Astrocyte of the spinal cord (primary cell): ENCODE data around the gene PEX11B.
"Not testable (repeated sequence)": the region's sequence is repeated elsewhere in the genome, so short reads cannot be mapped to it uniquely, and the experiment has no call there.

Experiments
- DNase-seq: peaks from one replicate; pipeline ENCODE4 v3.0.0; 2011; ENCODE audit warnings: low read depth, low spot score
- H3K4me3 ChIP-seq: 2 replicates; pipeline ENCODE4 v1.5.1; 2011; ENCODE audit warnings: low read depth, mild to moderate bottlenecking, low read length, moderate library complexity
- in situ Hi-C: cut with HindIII; loops from 2 replicates; pipeline ENCODE4 v1.10.0; 2017; ENCODE audit warnings: low sequenced_read_pairs
- TF ChIP-seq, protein P1 (sequence below): IDR thresholded peaks from 2 replicates; pipeline ENCODE4 v1.5.1; 2012; ENCODE audit warnings: low read depth, mild to moderate bottlenecking, low read length, inconsistent platforms

The PEX11B gene

DNA sequence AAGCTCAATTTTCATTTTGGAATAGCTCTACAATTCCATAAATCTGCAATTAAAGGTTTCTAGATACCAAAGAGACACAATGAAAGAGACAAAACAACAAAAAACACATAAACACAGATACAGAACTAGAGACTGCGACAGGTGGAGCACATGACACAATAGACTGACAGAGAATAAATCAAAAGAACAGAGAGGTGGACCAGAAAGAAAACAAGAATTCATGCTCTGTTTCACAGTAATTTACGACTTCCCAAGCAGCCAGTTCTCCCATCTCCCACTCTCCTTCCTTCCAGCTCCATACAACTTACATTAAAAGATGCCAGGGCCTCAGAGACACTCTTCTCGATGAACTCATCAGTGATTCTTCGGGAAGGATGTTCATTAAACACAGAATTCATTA, 23.9 kb upstream of the PEX11B start:
- TF ChIP-seq, protein P1, sequence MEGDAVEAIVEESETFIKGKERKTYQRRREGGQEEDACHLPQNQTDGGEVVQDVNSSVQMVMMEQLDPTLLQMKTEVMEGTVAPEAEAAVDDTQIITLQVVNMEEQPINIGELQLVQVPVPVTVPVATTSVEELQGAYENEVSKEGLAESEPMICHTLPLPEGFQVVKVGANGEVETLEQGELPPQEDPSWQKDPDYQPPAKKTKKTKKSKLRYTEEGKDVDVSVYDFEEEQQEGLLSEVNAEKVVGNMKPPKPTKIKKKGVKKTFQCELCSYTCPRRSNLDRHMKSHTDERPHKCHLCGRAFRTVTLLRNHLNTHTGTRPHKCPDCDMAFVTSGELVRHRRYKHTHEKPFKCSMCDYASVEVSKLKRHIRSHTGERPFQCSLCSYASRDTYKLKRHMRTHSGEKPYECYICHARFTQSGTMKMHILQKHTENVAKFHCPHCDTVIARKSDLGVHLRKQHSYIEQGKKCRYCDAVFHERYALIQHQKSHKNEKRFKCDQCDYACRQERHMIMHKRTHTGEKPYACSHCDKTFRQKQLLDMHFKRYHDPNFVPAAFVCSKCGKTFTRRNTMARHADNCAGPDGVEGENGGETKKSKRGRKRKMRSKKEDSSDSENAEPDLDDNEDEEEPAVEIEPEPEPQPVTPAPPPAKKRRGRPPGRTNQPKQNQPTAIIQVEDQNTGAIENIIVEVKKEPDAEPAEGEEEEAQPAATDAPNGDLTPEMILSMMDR = no peak
- H3K4me3 ChIP-seq = no peak overlapping the region
- in situ Hi-C loops = no loop called here
- no peak for DNase-seq

DNA sequence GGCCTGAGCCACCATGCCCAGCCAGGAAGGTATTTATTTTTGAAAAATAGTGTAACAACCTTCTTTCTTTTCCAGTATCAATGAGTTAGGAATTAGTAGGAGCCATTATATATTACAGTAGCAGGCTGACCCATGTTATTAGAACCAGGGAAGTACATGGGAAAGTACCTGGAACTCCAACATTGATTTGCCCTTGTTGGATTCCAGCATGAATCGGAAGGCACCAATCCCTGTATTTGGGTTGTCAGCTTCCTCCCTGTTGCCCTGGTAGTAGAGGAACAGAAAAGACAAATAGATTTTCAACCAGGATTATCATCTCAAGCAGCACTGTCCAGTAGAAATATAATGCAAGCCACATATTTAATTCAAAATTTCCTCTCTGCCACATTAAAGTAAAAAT, 18.9 kb upstream of the PEX11B start:
- in situ Hi-C loops = no loop called here
- TF ChIP-seq, protein P1 = no peak
- DNase-seq = no peak
- H3K4me3 ChIP-seq = no peak overlapping the region

DNA sequence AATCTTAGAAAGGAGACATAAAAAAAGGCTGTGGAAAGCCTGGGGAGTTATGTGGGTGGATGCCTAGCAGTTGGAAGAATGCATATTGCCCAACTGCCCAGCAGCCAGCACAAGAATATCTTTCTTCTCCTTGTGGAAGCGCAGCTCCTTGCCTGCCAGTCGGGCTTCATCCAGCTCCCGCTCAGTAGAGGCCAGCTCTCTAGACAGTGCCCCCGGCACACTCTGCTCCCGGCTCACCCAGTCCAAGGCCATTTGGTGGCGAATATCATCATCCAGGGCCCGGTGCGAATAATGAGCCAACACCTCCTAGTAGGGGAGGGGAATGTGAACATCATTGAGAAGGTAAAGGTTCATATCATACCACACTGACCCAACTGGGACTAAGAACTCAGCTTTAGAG, 17.7 kb upstream of the PEX11B start:
- TF ChIP-seq, protein P1 = no peak
- no peak overlapping the region for H3K4me3 ChIP-seq
- DNase-seq = no peak
- in situ Hi-C loops = no loop called here

DNA sequence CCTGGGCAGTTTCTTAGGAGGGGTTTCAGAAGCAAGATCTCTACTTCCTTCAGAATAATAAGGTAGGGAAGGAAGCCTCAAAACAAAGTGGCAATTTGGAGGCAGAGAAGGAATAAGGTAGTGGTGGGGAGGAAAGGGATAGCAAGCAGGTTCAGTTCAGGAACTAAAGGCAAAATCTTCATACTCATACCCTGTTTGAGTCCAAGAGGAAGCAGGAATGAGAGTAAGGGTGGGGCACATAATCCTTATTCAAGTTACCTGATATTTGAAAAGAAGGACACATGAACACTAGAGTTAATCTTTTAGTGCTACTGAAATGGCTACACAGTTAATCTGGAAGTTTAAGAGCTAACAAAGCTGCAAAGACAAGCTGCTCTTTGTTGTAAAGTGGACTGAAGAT, 17.2 kb upstream of the PEX11B start:
- H3K4me3 ChIP-seq = no peak overlapping the region
- no peak for DNase-seq
- TF ChIP-seq, protein P1 = no peak
- in situ Hi-C loops = no loop called here

DNA sequence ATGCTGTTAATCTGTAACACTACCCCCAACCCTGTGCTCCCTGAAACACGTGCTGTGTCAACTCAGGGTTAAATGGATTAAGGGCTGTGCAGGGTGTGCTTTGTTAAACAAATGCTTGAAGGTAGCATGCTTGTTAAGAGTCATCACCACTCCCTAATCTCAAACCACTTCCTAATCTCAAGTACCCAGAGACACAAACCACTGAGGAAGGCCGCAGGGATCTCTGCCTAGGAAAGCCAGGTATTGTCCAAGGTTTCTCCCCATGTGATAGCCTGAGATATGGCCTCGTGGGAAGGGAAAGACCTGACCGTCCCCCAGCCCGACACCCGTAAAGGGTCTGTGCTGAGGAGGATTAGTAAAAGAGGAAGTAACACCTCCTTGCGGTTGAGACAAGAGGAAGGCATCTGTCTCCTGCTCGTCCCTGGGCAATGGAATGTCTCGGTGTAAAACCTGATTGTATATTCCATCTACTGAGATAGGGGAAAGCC, 14.0 kb upstream of the PEX11B start:
- DNase-seq, in situ Hi-C loops, H3K4me3 ChIP-seq: not testable (repeated sequence)

DNA sequence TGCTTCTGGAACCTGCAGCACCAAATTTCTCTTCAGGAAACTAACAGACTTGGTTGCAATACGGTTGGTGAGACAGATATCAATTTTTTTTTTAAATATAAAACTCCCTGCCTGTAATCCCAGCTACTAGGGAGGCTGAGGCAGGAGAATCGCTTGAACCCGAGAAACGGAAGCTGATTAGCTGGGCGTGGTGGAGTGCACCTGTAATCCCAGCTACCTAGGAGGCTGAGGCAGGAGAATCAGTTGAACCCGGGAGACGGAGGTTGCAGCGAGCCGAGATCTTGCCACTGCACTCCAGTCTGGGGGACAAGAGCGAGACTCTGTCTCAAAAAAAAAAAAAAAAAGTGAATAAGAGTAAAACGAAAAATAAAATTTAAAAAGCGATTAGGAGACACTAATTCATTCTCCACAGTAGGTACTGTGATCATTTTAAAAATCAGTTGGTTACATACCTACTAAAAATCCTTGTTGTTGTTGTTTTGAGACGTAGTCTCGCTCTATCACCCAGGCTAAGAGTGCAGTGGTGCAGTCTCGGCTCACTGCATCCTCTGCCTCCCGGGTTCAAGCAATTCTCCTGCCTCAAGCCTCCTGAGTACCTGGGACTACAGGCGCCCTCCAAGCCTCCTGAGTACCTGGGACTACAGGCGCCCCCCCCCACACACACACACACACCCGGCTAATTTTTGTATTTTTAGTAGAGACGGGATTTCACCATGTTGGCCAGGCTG, 9.6 kb upstream of the PEX11B start:
- in situ Hi-C loops = no loop called here
- DNase-seq = no peak
- TF ChIP-seq, protein P1 = no peak
- peak overlapping the region; percentile 84 for H3K4me3 ChIP-seq

DNA sequence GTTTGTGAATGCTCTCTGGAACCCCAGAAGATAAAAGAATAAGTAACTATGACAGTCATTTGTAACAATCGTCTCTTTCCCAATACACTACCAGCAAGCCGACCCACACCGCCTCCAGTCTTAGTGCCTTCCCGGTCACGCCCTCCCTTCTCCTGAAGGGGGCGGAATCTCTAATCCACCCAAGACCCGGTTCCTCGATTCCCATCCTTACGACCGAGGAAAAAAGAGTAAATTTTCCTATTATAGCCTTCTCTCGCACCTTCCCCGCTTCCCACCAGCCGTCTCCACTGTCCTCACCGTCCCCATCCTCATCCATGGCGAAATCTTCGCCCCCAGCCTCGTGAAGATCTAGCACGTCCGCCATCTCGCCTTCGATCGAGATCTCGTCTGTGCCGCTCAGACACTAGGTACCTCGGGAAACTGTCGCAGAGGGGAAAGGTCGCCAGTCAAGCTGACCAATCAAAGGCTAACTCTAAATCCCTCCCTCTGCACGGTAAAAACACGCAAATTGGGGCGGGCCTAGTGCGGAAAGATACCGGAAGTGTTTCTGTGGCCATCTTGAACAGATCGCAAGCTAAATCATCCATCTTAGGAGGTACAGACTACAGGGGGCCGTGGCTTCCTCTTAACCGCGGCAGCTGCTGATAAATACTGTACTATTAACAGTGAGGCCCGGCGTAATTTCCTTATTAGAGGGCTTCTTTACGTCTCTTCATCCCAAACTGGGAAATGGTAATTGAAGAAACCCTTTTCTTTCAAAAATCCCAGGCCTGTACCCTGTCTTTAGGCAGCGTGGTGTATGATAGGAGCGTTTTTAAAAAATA, 8.8 kb upstream of the PEX11B start, which contains the start of gene RBM8A:
RBM8A (minus strand) TSS at position 422 of the 824 bp plus-strand sequence; CDS start at position 364, 58 bp downstream.
- peak within 1 kb of the TSS; percentile 84 for H3K4me3 ChIP-seq
- TF ChIP-seq, protein P1 = peak; percentile 71
- DNase-seq = peak; percentile 99
- in situ Hi-C loops = no loop called here
